ENCODE data around the gene LZTR1.
"Not testable (repeated sequence)": the region's sequence is repeated elsewhere in the genome, so short reads cannot be mapped to it uniquely, and the experiment has no call there.

The LZTR1 gene

DNA sequence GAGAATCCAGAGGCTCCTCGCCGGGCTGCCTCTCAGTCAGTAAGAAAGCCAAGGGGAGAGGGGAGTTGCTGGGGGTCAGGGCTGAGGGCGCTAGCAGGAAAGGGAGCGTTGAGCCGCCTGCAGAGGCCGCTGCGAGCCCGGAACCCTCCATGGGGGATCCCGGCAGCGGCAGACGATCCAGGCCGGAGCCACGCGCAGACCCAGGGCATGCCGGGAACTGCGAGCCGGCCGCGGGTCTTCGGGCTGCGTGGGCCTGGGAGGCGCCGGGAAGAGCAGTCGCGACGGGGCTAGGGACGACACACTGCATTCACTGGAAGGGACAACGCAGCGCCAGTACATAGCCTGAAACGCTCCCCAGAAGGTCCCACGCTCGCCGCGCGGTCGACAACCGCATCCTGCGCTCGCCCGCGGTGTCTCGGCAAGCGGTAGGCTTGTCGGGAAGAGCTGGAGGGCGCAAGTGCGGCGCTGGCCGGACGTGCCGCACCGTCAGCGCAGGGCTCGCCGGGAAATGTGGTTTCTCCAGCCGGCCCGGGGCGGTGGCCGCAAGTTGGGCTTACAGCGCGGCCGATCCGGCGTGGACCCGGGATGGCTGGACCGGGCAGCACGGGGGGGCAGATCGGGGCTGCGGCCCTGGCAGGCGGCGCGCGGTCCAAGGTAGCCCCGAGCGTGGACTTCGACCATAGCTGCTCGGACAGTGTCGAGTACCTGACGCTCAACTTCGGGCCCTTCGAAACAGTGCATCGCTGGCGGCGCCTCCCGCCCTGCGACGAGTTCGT lies at the start of gene LZTR1:
TSS of gene LZTR1 (plus strand) at position 511 of the 776 bp plus-strand sequence. CDS start at position 586, 75 bp downstream.
- DNase-seq (ENCODE audit: low spot score), result peak; percentile 67

DNA sequence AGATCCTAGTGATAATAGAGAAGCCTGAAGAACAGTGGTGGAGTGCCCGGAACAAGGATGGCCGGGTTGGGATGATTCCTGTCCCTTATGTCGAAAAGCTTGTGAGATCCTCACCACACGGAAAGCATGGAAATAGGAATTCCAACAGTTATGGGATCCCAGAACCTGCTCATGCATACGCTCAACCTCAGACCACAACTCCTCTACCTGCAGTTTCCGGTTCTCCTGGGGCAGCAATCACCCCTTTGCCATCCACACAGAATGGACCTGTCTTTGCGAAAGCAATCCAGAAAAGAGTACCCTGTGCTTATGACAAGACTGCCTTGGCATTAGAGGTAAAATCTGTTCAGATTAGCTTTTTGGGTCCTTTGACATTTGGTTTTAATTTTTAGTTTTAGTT lies 48.2 kb upstream of the LZTR1 start:
- DNase-seq (ENCODE audit: low spot score), result no peak

DNA sequence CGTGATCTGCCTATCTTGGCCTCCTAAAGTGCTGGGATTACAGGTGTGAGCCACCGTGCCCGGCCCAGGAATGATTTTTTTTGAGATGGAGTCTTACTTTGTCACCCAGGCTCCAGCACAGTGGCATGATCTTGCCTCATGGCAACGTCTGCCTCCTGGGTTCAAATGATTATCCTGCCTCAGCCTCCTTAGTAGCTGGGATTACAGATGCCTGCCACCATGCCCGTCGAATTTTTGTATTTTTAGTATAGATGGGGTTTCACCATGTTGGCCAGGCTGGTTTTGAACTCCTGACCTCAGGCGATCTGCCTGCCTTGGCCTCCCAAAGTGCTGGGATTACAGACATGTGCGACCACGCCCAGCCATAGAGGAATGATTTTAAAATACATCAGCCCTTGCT lies 47.0 kb upstream of the LZTR1 start:
- DNase-seq (ENCODE audit: low spot score), result not testable (repeated sequence)

DNA sequence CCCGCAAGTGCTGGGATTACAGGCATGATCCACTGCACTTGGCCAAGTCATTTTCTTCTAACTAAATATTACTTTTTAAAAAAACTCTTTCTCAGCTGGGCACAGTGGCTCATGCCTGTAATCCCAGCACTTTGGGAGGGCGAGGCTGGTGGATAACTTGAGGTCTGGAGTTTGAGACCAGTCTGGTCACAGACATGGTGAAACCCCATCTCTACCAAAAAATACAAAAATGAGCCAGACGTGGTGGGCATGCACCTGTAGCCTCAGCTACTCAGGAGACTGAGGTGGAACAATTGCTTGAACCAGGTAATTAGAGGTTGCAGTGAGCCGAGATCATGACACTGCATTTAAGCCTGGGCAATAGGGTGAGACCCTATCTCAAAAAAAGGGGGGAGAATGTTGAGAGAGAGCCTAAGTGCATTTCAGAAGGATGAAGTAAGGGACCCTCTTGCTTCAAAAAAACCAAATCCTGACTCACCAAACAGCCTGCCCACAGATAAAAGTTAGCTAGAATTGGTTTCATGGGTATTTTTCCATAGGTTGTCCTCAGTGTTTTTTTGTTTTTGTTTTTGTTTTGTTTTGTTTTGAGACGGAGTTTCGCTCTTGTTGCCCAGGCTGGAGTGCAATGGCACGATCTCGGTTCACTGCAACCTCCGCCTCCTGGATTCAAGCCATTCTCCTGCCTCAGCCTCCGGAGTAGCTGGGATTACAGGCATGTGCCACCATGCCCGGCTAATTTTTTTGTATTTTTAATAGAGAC lies 46.1 kb upstream of the LZTR1 start:
- DNase-seq (ENCODE audit: low spot score), result not testable (repeated sequence)

DNA sequence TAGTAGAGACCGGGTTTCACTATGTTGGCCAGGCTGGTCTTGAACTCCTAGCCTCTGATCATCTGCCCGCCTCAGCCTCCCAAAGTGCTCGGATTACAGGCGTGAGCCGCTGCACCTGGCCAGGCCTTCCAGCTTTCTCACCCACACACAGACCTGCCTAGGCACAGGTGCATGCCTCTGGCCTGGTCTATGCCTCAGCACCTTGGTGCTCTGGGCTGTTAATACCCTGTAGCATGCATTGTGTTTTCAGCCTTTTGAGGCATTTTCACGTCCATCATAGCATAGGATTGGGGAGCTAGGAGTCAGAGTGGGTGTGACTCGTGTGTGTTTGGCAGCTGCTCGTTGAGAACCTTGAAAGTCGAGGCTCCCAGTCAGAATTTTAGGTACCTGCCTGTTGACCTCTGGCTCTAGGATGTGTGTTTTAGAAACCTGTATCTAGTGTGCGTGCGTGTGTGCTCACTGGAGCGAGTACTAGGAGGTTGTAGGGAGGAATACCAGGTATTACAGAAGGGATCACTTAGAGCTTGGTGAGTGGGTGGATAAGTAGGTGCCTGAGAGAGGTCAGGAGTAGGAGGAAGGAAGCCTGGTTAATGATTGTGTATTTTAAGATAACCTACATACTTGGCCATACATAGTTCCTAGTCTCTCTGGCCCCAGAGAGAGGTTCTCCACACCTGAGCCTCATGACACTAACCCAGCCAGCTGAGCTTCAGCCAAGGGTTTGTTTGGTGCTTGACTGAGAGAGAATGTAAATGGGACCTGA lies 44.9 kb upstream of the LZTR1 start:
- no peak for DNase-seq (ENCODE audit: low spot score)

DNA sequence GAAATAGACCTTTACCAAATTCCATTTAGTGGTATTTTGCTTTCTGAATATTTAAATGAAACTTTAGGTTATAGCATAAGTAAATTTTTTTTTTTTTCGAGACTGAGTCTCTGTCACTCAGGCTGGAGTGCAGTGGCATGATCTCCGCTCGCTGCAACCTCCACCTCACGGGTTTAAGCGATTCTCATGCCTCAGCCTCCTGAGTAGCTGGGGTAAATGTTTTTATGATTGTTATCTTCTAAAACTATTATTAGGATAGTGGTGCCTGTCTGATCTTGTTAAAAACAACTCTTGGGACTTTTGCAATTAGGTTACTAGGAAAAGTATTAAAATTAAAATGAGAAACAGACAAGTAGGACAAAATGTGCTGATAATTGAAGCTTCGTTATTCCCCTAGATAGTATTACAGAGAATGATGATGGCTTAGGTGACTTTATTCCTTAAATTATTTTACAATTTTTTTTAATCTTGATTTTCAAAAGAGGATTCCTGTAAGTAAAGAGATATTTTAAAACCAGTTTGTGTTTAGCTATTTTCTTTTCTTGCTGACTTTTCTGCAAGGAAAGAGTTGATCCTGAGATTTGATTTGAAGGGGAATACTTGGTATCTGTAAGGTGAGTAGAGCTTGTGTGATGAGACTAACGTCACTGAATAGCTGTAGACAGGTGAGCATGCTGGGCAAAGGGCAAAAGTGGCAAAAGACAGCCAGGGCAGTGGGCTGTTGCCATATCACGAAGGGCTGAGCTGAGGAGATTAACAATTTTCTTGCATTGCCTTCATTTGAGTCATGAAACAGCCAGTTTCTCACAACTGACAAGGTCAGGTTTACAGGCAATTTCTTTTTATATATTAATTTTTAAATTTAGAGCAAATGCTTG lies 44.1 kb upstream of the LZTR1 start:
- DNase-seq (ENCODE audit: low spot score), result no peak

DNA sequence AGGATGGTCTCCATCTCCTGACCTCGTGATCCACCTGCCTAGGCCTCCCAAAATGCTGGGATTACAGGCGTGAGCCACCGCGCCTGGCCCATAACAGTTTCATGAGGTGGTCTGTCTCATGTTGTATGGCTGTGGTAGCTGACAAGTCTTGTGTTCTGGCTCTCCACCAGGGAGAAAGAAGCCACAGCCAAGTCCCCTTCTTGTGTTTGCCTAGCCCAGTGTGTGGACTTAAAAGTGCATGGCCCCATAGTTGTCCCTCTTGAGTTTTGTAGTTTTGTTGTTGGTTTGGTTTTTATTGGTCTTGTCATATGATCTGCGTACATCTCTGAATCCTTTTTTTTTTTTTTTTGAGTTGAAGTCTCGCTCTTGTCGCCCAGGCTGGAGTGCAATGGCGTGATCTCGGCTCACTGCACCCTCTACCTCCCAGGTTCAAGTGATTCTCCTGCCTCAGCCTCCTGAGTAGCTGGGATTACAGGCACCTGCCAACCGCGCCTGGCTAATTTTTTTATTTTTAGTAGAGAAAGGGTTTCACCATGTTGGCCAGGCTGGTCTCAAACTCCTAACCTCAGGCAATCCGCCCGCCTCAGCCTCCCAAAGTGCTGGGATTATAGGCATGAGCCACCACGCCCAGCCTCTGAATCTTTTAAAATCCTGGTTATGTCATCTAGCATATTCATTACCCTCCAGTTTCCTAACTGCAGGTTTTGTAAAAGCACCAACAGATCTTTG lies 42.5 kb upstream of the LZTR1 start:
- not testable (repeated sequence) for DNase-seq (ENCODE audit: low spot score)

DNA sequence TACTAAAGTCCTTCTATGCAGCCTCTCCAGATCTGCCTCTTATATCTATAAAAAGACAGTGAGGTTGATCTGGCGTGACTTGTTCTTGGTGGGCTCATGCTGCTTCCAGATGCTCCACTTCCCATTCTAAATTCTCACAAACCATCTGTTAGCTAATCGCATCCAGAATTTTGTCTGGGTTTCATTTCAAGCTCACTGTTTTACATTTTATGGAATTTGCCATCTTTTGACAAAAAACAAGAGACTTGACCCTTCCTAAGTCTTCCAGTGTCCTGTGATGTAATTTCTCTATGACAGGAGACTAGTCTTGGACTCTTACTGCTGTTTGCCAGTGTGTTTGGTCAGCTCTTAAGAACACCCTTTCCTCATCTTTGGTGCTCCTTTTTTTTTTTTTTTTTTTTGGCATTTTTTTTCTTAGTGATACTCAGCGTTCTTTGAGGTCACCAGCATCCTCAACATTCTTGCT lies 41.9 kb upstream of the LZTR1 start:
- no peak for DNase-seq (ENCODE audit: low spot score)

DNA sequence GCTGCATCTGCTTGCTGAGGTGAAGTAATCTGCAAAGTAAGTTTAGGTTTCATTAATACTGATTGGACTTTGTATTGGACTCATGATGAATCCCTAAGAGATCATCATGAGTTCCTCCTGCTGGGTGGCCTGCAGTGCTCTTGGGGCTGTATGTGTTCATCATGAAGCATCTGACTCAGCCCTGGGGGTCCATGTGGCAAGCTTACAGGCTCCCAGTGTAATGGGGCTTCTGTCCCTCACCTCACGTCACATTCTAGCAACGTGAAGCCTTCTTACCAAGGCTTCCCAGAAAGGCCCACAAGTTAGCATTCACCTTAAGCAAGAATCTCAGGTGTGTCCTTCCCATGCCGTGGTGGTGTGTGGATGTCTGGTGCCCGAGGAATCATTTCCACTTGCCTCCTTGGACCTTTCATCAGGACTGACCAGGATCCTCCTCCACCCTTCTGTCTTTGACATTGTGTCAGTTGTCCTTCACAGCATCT lies 41.2 kb upstream of the LZTR1 start:
- no peak for DNase-seq (ENCODE audit: low spot score)

DNA sequence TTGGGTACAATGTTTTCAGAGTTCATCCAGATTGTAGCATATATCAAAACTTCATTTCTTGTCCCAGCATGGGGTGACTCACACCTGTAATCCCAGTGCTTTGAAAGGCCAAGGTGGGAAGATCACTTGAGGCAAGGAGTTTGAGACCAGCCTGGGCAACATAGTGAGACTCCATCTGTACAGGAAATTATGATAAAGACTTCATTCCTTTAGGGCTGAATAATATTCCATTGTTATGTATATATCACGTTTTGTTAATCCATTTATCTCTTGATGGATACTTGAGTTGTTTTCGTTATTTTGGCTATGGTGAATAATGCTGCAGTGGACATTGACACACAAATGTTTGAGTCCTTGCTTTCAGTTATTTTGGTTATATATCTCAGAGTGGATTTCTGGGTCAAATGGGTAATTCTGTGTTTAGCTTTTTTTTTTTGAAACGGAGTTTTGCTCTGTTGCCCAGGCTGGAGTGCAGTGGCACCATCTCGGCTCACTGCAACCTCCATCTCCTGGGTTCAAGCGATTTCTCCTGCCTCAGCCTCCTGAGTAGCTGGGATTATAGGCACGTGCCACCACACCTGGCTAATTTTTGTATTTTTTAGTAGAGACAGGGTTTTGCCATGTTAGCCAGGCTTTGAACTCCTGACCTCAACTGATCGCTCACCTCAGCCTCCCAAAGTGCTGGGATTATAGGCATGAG lies 39.7 kb upstream of the LZTR1 start:
- DNase-seq (ENCODE audit: low spot score), result not testable (repeated sequence)

DNA sequence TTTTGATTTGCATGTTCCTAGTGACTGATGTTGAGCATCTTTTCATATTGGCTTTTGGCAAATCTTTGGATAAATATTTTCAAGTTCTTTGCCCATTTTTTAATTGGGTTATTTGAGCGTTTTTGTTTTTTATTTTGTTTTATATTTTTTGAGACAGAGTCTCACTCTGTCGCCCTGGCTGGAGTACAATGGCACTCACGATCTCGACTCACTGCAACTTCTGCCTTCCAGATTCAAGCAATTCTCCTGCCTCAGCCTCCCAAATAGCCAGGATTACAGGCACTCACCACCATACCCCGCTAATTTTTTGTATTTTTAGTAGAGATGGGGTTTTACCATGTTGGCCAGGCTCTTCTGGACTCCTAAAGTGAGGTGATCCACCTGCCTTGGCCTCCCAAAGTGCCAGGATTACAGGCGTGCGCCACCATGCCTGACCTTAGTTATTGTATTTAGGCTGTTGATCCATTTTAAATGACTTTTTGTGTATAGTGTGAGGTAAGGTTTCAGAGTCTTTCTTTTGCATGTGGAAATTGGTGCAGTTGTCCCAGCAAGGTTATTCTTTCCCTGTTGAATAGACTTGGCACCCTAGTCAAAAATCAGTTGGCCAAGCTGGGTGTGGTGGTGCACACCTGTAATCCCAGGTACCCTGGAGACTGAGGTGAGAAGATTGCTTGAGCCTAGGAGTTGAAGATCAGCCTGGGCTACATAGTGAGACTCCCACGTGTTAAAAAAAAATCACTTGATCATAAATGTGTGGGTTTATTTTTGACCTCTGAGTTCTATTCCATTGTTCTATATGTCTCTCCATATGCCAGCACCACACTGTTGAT lies 38.8 kb upstream of the LZTR1 start:
- no peak for DNase-seq (ENCODE audit: low spot score)

DNA sequence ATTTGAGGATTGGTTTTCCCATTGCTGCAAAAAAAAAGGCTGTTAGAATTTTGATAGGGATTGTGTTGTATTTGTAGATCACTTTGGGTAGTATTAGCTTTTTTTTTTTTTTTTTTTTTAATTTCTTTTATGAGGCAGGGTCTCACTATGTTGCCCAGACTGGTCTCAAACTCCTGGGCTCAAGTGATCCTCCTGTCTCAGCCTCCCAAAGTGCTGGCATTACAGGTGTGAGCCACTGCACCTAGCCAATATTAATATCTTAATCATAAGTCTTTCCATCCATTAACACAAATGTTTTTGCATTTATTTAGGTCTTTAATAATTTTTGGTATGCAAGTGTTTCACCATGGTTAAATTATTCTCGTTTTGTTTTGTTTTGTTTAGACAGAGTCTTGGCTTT lies 38.1 kb upstream of the LZTR1 start:
- no peak for DNase-seq (ENCODE audit: low spot score)

DNA sequence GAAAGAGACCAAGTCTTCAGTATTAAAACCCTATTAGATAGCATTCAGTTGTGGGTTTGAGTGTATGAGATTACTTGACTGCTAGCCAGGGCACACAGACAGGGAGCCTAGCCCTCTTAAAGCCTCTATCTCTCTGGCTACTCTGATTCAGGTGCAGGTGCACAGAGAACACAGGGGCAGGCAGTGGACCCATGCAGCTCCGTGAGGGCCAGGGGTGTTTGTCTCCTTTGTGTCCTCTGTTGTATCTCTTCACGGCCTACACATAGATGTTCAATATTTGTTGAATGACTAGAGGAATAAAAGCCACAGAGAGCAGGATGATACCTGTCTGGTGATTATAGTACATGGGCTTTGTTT lies 36.5 kb upstream of the LZTR1 start:
- DNase-seq (ENCODE audit: low spot score), result no peak

DNA sequence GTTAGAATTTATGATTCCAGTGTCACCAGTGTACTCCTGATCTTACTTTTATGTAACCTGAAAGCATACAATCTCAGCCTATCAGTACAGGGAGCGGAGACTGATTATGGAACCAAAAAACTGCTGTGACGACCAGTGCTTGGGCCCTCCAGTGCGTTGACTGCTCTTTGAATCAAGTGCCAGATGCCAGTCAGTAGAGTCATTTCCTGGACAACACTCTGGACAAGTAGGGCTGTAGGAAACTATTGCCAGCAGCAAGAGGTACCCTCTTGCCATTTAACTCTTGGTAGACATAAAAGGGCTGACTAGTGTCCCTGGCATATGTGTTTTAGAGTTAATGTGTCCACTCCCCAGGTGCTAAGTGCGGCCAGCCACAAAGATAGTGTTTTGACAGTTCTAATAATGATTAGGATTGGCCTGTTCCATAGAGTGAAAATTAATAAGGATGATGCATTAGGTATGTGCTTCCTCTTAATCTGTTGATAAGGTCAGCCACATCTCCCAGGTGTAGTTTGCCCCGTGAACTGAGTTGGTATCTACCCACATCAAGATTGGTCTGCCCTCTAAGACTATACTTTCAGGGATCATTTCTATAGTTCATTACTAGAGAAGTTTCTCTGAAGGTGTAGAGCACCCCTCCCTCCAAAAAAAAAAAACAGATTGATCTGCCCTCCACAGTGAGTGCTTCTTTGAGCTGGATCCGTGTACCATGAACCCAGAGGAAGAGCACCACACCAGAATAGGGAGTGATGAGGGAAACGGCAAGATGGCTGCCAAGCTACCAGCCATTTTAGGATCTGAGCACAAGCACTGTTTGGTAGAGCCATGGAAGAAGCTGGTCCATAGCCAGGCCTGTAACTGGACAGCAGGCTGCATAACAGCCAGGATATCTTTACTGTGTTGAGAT lies 35.8 kb upstream of the LZTR1 start:
- DNase-seq (ENCODE audit: low spot score), result peak; percentile 75

DNA sequence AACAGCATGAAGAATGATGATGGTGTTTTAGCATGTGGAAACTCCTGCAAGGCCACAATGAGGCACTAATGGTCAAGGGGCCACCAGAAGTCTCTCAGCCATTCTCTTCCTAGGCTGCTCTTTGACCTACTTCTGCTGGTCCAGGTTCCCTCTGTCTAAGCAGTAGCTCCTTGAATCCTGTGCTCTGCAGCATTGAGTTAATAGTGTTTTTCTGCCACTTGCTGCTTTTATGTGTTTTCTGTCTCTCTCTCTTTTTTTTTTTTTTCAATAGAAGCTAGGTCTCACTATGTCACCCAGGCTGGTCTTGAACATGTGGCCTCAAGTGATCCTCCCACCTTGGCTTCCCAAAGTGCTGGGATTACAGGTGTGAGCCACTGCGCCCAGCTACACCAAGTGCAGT lies 35.1 kb upstream of the LZTR1 start:
- no peak for DNase-seq (ENCODE audit: low spot score)

DNA sequence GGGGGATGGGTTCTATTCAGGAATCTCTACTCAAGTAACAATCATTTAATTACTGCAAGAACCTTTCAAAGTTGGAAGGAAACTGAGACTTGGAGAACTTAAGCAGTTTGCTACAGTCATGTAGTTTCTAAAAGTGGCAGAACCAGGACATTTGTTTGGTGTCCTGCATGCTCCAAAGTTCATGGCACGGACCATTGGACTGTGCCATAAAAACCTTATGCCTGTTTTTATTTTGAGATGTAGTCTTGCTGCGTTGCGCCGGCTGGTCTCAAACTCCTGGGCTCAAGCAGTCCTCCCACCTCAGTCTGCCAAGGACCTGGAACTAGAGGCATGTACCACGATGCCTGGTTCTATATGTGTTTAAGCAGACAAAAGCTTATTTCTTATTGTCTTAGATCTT lies 33.6 kb upstream of the LZTR1 start:
- no peak for DNase-seq (ENCODE audit: low spot score)

DNA sequence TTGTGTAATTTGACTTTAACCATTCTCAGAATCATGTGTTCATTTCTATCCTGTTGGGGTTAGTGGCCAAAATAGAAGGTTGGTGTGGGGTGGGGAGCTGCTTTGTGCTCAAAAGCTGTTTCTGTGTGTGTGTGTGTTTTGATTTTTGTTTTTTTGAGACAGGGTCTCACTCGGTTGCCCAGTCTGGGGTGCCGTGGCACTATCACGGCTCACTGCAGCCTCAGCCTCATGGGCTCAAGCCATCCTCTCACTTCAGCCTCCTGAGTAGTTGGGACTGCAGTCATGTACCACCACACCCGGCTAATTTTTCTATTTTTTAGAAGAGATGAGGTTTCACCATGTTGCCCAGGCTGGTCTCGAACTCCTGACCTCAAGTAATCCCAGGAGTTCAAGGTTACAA lies 33.1 kb upstream of the LZTR1 start:
- DNase-seq (ENCODE audit: low spot score), result no peak

DNA sequence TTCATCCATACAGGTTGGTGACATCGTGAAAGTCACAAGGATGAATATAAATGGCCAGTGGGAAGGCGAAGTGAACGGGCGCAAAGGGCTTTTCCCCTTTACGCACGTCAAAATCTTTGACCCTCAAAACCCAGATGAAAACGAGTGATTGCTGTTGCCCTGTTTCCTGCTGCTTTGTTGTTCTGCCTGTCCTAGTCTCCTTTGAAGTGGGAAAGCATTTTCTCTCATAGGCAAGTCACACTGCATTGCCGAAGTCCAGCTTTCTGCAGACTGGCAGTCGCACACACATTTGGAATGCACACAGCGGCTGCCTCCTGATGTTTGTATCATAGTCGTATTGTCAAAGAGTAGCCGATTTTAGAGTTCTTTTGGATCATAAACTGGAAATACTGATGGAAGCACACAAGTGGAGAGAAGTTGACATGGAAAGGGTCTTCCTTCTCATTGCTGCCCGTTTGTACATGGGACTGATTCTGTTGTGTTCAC lies 32.4 kb upstream of the LZTR1 start:
- no peak for DNase-seq (ENCODE audit: low spot score)

Measured in kidney capillary endothelial cell (primary cell).